NAMALWA (cell line): ENCODE data around the gene ZNF737.
A peak's percentile ranks its signal among the peaks of the same experiment; 100 is the strongest.
"Not testable (repeated sequence)": the region's sequence is repeated elsewhere in the genome, so short reads cannot be mapped to it uniquely, and the experiment has no call there.

ENCODE experiments used
- DNase-seq: peaks from one replicate; pipeline ENCODE4 v3.0.0-alpha.2; 2015; ENCODE audit warnings: low spot score

ZNF737 gene

DNA sequence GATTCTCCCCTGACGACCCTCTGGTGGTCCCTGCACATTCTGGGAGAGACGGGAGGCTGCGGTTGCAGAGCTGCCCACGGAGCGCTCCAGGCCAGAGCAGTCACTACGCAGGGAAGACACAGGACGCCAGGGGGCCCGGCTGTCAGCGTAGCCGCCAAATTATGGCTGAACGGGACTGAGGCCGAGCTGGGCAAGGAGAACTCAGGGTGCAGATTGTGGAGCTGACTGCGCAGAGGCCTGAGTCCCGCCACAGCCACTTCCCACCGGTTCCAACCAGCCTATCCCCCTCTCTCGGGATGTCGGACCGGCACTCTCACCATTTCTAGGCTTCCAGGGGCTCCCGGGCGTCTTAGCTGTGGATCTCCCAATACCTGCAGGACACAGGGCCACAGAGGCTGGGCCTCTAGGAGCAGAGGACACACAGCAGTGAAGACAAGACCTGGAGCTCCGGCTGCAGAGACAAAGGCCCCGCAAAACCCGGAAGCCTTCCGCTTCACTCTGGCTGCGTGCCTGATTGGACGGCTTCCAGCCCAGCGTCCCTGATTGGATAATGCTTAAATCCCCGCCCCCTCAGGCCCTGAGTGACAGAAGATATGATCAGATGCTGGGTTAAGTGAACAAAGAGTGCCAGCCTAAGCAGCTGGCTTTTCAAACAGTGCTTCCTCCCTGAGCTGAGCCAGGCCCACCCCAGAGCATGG lies at the start of gene ZNF737:
Gene ZNF737 (minus strand): TSS at position 461 of the 698 bp plus-strand sequence. CDS start 141 bp downstream, at position 320.
- peak; percentile 97 for DNase-seq

DNA sequence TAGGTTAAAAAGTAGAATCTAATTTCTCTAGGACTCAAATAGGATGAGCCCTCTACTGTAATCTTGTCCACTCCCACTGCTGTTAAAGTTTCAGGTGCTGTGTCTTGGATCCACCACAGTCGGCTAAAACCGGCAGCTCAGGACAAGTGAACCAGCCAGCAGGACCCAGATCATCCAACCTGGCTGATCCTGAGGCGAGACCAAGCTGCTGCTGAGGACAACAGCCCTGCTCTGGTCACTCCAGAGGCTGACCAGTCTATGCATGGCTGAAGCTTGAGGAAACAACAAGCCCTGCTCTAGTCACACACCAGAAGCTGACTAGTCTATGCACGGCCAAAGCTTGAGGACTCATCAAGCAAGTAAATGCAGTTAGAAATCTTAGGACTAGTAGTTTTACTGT lies 49.4 kb upstream of the ZNF737 start:
- DNase-seq: not testable (repeated sequence)

- no peak for DNase-seq
Measured at GRCh38 chr19:20612711-20613316, 47.2 kb upstream of the ZNF737 start.

DNA sequence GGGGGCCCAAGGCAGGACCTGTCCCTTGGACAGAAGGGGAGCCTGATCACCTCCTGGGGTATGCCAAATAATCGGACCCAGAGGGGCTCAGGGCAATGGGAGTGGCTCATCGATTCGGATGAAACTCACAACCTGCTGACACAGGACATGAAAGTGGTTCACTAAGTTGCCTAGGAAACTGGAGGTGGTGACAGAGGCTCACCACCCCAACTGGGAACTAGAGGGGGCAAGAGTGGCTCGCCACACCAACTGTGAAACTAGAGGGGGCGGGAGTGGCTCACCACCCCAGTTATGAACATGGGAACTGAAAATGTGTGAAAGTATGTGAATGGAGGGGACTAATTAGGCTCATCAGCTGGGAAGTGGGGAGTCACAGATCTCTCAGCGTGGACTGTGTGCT lies 46.3 kb upstream of the ZNF737 start:
- DNase-seq: no peak

GRCh38 chr19:20607943-20608342 lies 42.4 kb upstream of the ZNF737 start:
- DNase-seq: no peak

GRCh38 chr19:20558571-20558970 lies 7.0 kb downstream of the ZNF737 start:
- DNase-seq: no peak

DNA sequence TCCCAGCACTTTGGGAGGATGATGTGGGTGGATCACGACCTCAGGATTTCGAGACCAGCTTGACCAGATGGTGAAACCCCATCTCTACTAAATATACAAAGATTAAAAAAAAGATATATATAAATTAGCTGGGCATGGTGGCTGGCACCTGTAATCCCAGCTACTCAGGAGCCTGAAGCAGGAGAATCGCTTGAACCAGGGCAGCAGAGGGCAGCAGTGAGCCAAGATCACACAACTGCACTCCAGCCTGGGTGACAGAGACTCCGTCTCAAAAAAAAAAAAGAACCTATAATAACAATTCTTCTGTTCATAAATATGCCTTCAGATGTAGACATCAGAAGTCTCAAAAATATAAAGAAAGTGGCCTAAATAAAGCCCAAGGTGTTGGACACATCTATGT lies 7.6 kb downstream of the ZNF737 start:
- peak; percentile 42 for DNase-seq

DNA sequence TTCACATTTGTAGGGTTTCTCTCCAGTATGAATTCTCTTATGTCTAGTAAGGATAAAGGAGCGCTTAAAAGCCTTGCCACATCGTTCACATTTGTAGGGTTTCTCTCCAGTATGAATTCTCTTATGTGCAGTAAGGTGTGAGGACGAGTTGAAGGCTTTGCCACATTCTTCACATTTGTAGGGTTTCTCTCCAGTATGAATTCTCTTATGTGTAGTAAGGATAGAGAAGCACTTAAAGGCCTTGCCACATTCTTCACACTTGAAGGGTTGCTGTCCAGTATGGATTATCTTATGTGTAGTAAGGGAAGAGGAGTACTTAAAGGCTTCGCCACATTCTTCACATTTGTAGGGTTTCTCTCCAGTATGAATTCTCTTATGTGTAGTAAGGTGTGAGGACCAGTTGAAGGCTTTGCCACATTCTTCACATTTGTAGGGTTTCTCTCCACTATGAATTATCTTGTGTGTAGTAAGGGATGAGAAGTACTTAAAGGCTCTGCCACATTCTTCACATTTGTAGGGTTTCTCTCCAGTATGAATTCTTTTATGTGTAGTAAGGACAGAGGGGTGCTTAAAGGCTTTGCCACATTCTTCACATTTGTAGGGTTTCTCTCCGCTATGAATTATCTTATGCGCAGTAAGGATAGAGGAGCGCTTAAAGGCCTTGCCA lies 20.8 kb downstream of the ZNF737 start:
- DNase-seq: not testable (repeated sequence)

DNA sequence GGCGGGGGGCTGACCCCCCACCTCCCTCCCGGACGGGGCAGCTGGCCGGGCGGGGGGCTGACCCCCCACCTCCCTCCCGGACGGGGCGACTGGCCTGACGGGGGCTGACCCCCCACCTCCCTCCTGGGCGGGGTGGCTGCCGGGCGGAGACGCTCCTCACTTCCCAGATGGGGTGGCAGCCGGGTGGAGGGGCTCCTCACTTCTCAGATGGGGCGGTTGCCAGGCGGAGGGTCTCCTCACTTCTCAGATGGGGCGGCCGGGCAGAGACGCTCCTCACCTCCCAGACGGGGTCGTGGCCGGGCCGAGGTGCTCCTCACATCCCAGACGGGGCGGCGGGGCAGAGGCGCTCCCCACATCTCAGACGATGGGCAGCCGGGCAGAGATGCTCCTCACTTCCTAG lies 35.3 kb downstream of the ZNF737 start:
- not testable (repeated sequence) for DNase-seq

- no peak for DNase-seq
Measured at GRCh38 chr19:20513189-20513904, 52.2 kb downstream of the ZNF737 start.

DNA sequence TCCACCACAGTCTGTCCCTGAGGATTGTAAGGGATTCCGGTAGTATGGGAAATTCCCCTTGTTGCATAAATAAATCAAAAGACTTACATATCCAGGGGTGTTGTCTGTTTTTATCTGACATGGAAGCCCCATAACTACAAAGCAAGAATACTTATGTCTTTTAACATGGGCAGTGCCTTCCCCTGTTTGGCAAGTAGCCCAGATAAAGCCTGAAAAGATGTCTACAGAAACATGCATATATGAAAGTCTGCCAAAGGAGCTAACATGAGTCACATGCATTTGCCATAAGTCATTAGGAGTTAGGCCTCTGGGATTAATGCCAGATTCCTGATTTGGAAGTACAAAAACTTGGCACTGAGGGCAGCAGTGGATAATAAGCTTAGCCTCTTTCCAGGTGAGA lies 62.1 kb downstream of the ZNF737 start:
- DNase-seq: no peak
